Measurements from ENCODE around the gene ADA. TPM values are rescaled to one million over a fixed set of nuclear protein-coding genes. Genes with fewer than 3 reads are reported as not detected.

Gene ADA
- total RNA-seq, 4 donors from 2014 or later: 4.0 to 13.9 (median 7.1) TPM

DNA sequence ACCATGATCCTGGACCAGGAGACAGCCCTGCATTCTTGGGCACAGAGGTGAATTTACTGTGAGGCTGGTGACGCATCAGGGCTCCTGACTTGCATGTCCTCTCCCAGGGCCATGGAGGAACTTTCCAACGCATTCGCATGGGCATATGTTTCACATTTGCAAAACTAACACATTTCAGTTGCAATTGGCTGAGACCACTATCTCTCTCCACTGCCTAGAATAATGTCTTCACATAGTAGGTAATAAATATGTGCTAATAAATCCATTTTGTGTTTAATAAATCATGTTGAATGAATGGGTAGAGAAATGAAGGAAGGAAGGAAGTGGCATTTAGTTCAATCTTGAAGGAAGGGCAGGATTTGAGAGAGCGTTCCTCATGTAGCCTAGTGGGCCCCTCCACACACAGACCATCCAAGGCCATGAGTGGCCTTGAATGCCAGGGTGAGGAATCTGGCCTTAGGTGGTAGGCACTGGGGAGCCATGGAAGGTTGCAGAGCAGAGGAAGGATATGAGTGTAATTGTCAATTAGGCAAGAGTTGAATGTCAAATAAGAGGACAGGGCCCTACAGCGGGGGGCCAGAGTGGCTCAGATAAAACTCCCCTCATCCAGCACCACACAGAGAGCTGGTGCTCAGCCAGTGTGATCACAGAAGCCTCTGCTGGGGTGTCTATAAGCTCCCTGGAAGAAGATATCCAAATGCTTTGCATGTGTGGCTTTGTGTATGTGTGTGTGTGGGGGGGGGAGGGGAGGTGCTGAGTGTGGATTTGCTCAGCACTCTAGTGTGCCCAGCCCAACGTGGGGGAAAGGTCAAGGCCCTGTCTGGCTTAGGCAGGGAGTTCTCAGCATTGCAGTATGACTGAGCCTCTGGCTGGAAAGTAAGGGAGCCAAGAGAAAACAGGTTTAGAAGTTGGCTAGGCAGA is 32.8 kb upstream of the ADA start:
- 75 to 78% methylated on average over 6 of the region's 6 CpGs for WGBS, 2 donors
- peaks cover 0 to 4% of the 10 kb centered on the region in 2 donors for H3K4me1 ChIP-seq
- no peaks in the 10 kb centered on the region for H3K36me3 ChIP-seq
- H3K27me3 ChIP-seq: no peaks in the 10 kb centered on the region
- DNase-seq: no peak
- intact Hi-C loops (cut with DNase I): loop anchor here (2.0 to 5.0 kb wide), 2 partner anchors 48 to 183 kb away; no protein-coding TSS in a partner anchor
- no peaks in the 10 kb centered on the region for H3K9me3 ChIP-seq
- no peak overlapping the region for H3K27ac ChIP-seq
- TF ChIP-seq, protein P1, sequence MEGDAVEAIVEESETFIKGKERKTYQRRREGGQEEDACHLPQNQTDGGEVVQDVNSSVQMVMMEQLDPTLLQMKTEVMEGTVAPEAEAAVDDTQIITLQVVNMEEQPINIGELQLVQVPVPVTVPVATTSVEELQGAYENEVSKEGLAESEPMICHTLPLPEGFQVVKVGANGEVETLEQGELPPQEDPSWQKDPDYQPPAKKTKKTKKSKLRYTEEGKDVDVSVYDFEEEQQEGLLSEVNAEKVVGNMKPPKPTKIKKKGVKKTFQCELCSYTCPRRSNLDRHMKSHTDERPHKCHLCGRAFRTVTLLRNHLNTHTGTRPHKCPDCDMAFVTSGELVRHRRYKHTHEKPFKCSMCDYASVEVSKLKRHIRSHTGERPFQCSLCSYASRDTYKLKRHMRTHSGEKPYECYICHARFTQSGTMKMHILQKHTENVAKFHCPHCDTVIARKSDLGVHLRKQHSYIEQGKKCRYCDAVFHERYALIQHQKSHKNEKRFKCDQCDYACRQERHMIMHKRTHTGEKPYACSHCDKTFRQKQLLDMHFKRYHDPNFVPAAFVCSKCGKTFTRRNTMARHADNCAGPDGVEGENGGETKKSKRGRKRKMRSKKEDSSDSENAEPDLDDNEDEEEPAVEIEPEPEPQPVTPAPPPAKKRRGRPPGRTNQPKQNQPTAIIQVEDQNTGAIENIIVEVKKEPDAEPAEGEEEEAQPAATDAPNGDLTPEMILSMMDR (IDR thresholded peaks at IDR 0.05): no peak
- no peak for TF ChIP-seq POLR2A (IDR thresholded peaks at IDR 0.05)
- H3K4me3 ChIP-seq (replicated peaks in 1 of 3): no peak overlapping the region

DNA sequence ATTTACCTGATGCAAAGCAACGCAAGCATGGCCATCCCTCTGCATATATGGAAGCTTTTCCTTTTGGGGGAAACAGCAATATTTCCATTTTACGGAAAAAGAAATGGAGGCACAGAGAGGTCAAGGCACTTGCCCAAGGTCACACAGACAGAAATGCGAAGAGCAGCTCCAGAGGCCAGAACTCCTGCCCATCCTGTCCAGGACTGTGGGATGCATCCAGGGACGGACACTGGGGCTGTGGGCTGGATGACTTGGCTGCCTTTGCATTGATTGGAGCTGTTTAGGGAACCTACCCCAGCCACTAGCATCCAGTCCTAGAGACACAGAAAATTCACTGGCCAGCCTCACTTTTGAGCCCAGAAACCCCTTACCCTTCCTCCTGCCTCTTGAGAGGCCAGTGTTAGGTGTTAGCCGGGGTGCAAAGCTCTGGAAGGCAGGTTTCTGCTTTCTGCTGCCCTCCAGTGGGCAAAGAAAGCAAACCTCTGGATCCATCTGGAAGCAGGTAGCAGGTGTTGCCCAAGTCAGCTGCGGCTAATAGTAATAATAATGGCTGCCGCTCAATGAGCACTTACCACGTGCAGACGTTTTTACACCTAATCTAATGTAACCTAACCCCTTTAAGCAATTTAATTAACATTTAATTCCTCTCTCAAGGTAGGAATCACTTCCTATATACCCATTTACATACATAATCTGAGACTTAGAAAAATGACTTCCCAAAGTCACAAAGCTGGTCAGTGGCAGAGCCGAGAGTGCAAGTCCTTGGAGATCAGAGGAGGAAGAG is 32.0 kb upstream of the ADA start:
- intact Hi-C loops (cut with DNase I): loop anchor here (2.0 to 5.0 kb wide), 2 partner anchors 49 to 184 kb away; no protein-coding TSS in a partner anchor
- Histone ChIP-seq H3K4me3 (replicated peaks in 1 of 3) (no peak overlapping the region), H3K9me3 (no peaks in the 10 kb centered on the region), H3K36me3 (no peaks in the 10 kb centered on the region), H3K4me1 (peaks cover 0 to 4% of the 10 kb centered on the region in 2 donors), H3K27ac (no peak overlapping the region), H3K27me3 (no peaks in the 10 kb centered on the region)
- WGBS, 2 donors: 39 to 53% methylated on average over 9 to 10 of the region's 10 CpGs
- peak; percentile 54 to 65 for DNase-seq
- no peak for TF ChIP-seq POLR2A (IDR thresholded peaks at IDR 0.05)
- TF ChIP-seq, protein P1 (IDR thresholded peaks at IDR 0.05): peak in 5 of 6 experiments; percentile 31 to 53 (median 46)

DNA sequence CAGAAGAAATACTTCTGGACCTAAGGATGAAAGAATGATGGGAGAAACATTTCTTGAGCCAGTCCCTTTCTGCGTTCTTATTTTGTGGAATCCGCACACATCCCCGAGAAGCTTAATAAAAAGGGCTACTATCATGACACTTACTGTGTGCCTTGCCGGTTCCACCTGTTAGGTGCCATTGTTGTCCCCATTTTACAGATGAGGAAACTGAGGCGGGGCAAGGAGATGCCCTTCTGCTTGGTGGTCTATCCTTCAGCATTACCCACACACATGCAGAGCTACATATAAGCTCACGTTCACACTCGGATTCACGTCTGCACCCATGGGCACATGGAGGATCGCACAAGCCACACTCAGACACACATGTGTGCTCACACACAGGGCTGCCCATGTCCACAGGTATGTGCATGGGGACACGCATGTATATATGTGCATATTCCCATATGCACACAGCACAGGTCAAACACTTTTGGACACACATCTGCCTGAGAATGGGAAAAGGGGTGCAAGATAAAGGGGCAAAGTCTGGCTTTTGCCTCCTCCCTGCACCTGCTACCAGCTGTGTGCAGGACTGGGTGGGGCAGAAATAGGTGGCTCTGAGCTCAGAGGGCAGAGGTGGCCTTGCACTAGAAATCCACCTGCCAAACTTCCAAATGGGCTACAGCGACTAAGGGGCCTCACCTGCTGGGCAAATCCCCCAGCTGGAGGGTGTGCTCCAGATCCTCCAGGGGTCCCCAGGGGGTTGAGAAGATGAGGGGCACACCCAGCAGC is 30.5 kb upstream of the ADA start:
- Histone ChIP-seq H3K4me1 (peaks cover 0 to 4% of the 10 kb centered on the region in 2 donors), H3K4me3 (replicated peaks in 1 of 3) (no peak overlapping the region), H3K27ac (no peak overlapping the region), H3K9me3 (no peaks in the 10 kb centered on the region), H3K36me3 (no peaks in the 10 kb centered on the region), H3K27me3 (no peaks in the 10 kb centered on the region)
- intact Hi-C loops (cut with DNase I): loop anchor here (5.0 kb wide), 1 partner anchor 185 kb away; no protein-coding TSS in a partner anchor
- no peak for TF ChIP-seq POLR2A (IDR thresholded peaks at IDR 0.05)
- TF ChIP-seq, protein P1 (IDR thresholded peaks at IDR 0.05): no peak
- no peak for DNase-seq
- 91 to 94% methylated on average over 9 to 11 of the region's 11 CpGs for WGBS, 2 donors

DNA sequence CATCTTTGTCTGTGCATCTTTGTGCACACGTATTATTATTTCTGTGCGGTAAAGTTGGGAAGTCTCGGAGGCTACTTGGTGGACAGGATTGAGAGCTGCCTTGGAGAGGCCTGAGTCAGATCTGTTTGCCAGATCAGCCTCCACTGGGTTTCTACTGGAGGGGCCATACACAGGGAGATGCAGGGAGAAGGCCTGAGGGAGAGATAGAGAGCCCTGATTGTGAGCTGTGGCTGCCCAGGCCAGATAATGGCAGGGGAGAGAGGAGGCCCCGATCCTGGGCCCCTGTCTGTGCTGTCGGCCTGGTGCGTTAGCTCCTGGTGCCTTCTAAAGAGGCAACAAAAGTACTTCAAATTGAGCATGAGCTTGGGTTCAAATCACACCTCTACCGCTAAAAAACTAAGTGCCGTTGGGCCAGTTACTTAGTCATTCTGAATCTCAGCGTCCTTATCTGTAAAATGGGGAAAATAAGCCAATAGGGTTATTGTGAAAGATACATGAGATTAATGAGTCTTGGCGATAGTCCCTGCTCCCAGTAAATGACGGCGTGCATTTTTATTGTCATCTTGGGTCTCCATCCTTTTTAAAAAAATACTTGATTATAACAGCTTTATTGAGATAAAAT is 27.6 kb upstream of the ADA start:
- Histone ChIP-seq H3K27ac (no peak overlapping the region), H3K4me3 (replicated peaks in 1 of 3) (no peak overlapping the region), H3K27me3 (no peaks in the 10 kb centered on the region), H3K36me3 (no peaks in the 10 kb centered on the region), H3K9me3 (no peaks in the 10 kb centered on the region), H3K4me1 (no peaks in the 10 kb centered on the region)
- no peak for DNase-seq
- 89 to 90% methylated on average over 12 of the region's 12 CpGs for WGBS, 2 donors
- intact Hi-C loops (cut with DNase I): no loop called here
- TF ChIP-seq, protein P1 (IDR thresholded peaks at IDR 0.05): no peak
- TF ChIP-seq POLR2A (IDR thresholded peaks at IDR 0.05): no peak
